MM.1S (cell line): Measurements from ENCODE around the gene KDM3A.

Source experiments
- DNase-seq: peaks from one replicate; pipeline ENCODE4 v3.0.0-alpha.2; 2015
- H2AFZ ChIP-seq: fragments of 300-600 bp; sonication (generic); 2 replicates; pipeline ENCODE4 v1.6.0; 2016; ENCODE audit warnings: antibody characterized with exemption, low read length
- H3F3A ChIP-seq: fragments of 300-600 bp; sonication (generic); 2 replicates; pipeline ENCODE4 v1.6.1; 2016; ENCODE audit warnings: mild to moderate bottlenecking, antibody characterized with exemption, low read length, moderate library complexity, mixed read lengths; ENCODE audit not compliant: insufficient read depth
- H3K27ac ChIP-seq: fragments of 300-600 bp; sonication (generic); 2 replicates; pipeline ENCODE4 v1.5.1; 2016; ENCODE audit warnings: mild to moderate bottlenecking, low read length
- H3K27me3 ChIP-seq: fragments of 300-600 bp; sonication (generic); replicated peaks from 2 replicates; pipeline ENCODE4 v1.6.0; 2016; ENCODE audit warnings: low read length; ENCODE audit not compliant: insufficient read depth
- H3K36me3 ChIP-seq: fragments of 300-600 bp; sonication (generic); replicated peaks from 2 replicates; pipeline ENCODE4 v1.6.1; 2016; ENCODE audit warnings: mild to moderate bottlenecking, low read length, mixed read lengths; ENCODE audit not compliant: insufficient read depth
- H3K4me1 ChIP-seq: fragments of 300-600 bp; sonication (generic); 2 replicates; pipeline ENCODE4 v1.6.1; 2016; ENCODE audit warnings: low read length, mixed read lengths
- H3K4me2 ChIP-seq: fragments of 300-600 bp; sonication (generic); 2 replicates; pipeline ENCODE4 v1.6.0; 2016; ENCODE audit warnings: low read depth, low read length
- H3K4me3 ChIP-seq: fragments of 300-600 bp; sonication (generic); 2 replicates; pipeline ENCODE4 v1.5.1; 2016; ENCODE audit warnings: low read length, mixed read lengths
- H3K79me2 ChIP-seq: fragments of 300-600 bp; sonication (generic); 2 replicates; pipeline ENCODE4 v1.6.1; 2016; ENCODE audit warnings: mixed run types, low read length, mixed read lengths
- H3K9ac ChIP-seq: fragments of 300-600 bp; sonication (generic); 2 replicates; pipeline ENCODE4 v1.6.1; 2016; ENCODE audit warnings: low read length, mixed read lengths
- H3K9me2 ChIP-seq: fragments of 300-600 bp; sonication (generic); replicated peaks from 2 replicates; pipeline ENCODE4 v1.6.1; 2016; ENCODE audit warnings: mild to moderate bottlenecking, low read length, mixed read lengths; ENCODE audit not compliant: insufficient read depth
- H3K9me3 ChIP-seq: fragments of 300-600 bp; sonication (generic); replicated peaks from 2 replicates; pipeline ENCODE4 v1.6.1; 2016; ENCODE audit warnings: mild to moderate bottlenecking, low read length, mixed read lengths; ENCODE audit not compliant: insufficient read depth
- H4K20me1 ChIP-seq: fragments of 300-600 bp; sonication (generic); 2 replicates; pipeline ENCODE4 v1.6.1; 2016; ENCODE audit warnings: mild to moderate bottlenecking, low read length, moderate library complexity, mixed read lengths; ENCODE audit not compliant: insufficient read depth
- EZH2 ChIP-seq: fragments of 300-600 bp; sonication (generic); optimal IDR thresholded peaks from 2 replicates; pipeline ENCODE3; 2017; ENCODE audit warnings: low read depth, mild to moderate bottlenecking, antibody characterized with exemption, low read length, mixed read lengths
- EZH2phosphoT487 ChIP-seq: fragments of 300-600 bp; sonication (generic); IDR thresholded peaks from 2 replicates; pipeline ENCODE4 v1.6.1; 2018; ENCODE audit warnings: antibody characterized with exemption, low read length
- TF ChIP-seq, protein P1 (sequence below): fragments of 300-600 bp; sonication (generic); IDR thresholded peaks from 2 replicates; pipeline ENCODE4 v1.5.1; 2016; ENCODE audit warnings: antibody characterized with exemption, low read length, mixed read lengths

KDM3A gene, protein sequence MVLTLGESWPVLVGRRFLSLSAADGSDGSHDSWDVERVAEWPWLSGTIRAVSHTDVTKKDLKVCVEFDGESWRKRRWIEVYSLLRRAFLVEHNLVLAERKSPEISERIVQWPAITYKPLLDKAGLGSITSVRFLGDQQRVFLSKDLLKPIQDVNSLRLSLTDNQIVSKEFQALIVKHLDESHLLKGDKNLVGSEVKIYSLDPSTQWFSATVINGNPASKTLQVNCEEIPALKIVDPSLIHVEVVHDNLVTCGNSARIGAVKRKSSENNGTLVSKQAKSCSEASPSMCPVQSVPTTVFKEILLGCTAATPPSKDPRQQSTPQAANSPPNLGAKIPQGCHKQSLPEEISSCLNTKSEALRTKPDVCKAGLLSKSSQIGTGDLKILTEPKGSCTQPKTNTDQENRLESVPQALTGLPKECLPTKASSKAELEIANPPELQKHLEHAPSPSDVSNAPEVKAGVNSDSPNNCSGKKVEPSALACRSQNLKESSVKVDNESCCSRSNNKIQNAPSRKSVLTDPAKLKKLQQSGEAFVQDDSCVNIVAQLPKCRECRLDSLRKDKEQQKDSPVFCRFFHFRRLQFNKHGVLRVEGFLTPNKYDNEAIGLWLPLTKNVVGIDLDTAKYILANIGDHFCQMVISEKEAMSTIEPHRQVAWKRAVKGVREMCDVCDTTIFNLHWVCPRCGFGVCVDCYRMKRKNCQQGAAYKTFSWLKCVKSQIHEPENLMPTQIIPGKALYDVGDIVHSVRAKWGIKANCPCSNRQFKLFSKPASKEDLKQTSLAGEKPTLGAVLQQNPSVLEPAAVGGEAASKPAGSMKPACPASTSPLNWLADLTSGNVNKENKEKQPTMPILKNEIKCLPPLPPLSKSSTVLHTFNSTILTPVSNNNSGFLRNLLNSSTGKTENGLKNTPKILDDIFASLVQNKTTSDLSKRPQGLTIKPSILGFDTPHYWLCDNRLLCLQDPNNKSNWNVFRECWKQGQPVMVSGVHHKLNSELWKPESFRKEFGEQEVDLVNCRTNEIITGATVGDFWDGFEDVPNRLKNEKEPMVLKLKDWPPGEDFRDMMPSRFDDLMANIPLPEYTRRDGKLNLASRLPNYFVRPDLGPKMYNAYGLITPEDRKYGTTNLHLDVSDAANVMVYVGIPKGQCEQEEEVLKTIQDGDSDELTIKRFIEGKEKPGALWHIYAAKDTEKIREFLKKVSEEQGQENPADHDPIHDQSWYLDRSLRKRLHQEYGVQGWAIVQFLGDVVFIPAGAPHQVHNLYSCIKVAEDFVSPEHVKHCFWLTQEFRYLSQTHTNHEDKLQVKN (N-terminal part only)

DNA sequence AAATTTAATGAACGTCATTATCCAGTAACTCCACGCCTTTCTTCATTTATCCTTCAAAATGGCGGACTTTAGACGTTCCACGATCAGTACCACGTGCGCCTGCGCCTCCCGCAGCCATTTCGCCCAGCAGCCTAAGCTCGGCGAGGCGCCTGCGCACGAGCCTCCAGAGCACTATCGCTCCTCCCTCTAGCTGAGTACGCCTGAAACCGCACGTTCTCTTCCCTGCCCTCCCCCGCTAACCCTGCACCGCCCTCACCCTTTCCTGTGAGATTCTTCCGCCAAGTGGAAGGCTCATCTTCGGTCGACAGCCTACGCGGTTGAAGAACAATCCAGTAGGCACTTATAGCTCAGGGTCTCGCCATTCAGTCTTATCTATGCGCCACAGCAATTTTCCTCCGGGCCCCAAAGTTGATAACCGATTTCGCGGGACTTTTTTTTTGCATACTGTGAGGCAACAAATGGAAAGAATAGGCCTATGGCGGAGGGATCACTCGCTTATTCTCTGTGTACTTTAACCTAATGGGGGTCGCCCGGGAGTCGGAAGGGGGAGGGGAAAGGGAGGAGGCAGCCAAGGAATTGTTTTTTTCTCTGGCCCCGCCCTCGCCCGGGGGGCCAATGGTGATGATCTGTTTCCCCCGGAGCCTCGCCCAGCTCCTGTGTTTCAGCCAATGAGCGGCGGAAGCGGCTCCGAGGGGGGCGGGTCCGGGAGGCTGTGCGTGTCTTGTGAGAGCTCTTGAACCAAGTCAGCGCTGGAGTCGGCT, at the start of gene KDM3A:
TSS of gene KDM3A (plus strand) at position 741 of the 761 bp plus-strand sequence. CDS start 677 bp downstream, outside the sequence.
- TF ChIP-seq EZH2 (no peak), EZH2phosphoT487 (no peak)
- TF ChIP-seq, protein P1, sequence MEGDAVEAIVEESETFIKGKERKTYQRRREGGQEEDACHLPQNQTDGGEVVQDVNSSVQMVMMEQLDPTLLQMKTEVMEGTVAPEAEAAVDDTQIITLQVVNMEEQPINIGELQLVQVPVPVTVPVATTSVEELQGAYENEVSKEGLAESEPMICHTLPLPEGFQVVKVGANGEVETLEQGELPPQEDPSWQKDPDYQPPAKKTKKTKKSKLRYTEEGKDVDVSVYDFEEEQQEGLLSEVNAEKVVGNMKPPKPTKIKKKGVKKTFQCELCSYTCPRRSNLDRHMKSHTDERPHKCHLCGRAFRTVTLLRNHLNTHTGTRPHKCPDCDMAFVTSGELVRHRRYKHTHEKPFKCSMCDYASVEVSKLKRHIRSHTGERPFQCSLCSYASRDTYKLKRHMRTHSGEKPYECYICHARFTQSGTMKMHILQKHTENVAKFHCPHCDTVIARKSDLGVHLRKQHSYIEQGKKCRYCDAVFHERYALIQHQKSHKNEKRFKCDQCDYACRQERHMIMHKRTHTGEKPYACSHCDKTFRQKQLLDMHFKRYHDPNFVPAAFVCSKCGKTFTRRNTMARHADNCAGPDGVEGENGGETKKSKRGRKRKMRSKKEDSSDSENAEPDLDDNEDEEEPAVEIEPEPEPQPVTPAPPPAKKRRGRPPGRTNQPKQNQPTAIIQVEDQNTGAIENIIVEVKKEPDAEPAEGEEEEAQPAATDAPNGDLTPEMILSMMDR: no peak
- H3K27me3 ChIP-seq: no peaks in the 10 kb centered on the region
- peak; percentile 99 for DNase-seq
- peaks cover 41% of the 10 kb centered on the region for H3K4me1 ChIP-seq
- H3K9me2 ChIP-seq: no peaks in the 10 kb centered on the region
- peak within 1 kb of the TSS; percentile 88 for H3K9ac ChIP-seq
- H2AFZ ChIP-seq: peak within 1 kb of the TSS; percentile 98
- peaks cover 40% of the 10 kb centered on the region for H3K79me2 ChIP-seq
- H4K20me1 ChIP-seq: no peaks in the 10 kb centered on the region; the same call in 1 of the 2 replicates
- H3K27ac ChIP-seq: peak within 1 kb of the TSS; percentile 98
- no peaks in the 10 kb centered on the region for H3K36me3 ChIP-seq
- peaks cover 28% of the 10 kb centered on the region for H3F3A ChIP-seq
- H3K4me2 ChIP-seq: peak within 1 kb of the TSS; percentile 96
- H3K4me3 ChIP-seq: peak within 1 kb of the TSS; percentile 84
- H3K9me3 ChIP-seq: no peaks in the 10 kb centered on the region

DNA sequence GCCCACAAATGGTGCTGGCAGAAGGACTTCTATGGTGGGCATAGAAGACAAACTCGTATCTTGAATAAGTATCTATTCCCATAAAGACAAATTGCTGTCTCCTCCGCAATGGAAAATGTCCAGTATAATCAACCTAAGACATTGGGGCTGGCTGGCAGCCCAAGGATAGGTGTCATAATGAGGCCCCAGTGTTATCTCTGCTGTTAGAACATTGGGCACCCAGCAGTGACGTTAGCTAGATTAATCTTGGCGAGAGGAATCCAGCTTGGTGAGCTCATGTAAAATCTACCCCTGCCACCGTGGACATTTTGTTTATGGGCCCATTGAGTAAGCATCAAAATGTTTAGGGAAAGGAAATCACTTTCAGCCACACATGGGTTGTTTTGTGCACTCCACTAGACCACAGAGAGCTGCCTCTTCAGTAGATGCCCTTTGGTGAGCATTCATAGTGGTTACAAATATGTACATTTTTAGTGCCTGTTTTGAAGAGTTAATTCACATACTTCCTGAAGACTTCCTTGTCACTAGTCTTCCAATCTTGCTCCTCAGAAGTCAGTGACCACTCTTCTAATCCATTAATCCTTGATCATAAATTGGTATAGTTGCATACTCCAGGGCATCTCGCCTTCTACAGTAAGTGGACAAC, 48.2 kb upstream of the KDM3A start:
- Histone ChIP-seq H3K4me1 (peaks cover 21% of the 10 kb centered on the region), H3K9ac (no peak overlapping the region), H3K27ac (peak overlapping the region; percentile 26; the same call in 1 of the 2 replicates), H3K79me2 (no peaks in the 10 kb centered on the region), H3F3A (peaks cover 11% of the 10 kb centered on the region), H3K9me3 (no peaks in the 10 kb centered on the region), H3K4me2 (peak overlapping the region; percentile 64; the same call in 1 of the 2 replicates), H3K36me3 (no peaks in the 10 kb centered on the region), H2AFZ (no peak overlapping the region), H3K4me3 (no peak overlapping the region), H3K27me3 (no peaks in the 10 kb centered on the region), H4K20me1 (no peaks in the 10 kb centered on the region), H3K9me2 (no peaks in the 10 kb centered on the region)
- no peak for TF ChIP-seq EZH2phosphoT487
- no peak for TF ChIP-seq EZH2
- TF ChIP-seq, protein P1: no peak
- peak; percentile 18 for DNase-seq
